GM12878 (cell line): ENCODE measurements around the gene HNRNPA0. TPM values are rescaled to one million over a fixed set of nuclear protein-coding genes. Genes with fewer than 3 reads are reported as not detected.

Experiments used
- ATAC-seq: fragments of 200-7000 bp; cut with Tn5 transposase; 3 replicates; pipeline ENCODE4 v1.9.1; 2020; ENCODE audit warnings: mild to moderate bottlenecking, moderate library complexity
- BruUV-seq: library from RNA; stranded (reverse); fragments of 400-500 nt; replicated peaks from 2 replicates; lab custom pipeline; 2021; lab: Mats Ljungman, UMichigan
- CTCF ChIA-PET: fragments of 300-600 bp; sonication (Branson Sonifier 250); formaldehyde crosslinking; extraction: SDS; loops from one replicate; lab custom pipeline; 2021; ENCODE audit warnings: inconsistent platforms; lab: Yijun Ruan, JAX
- POLR2A ChIA-PET: fragments of 350-600 bp; formaldehyde crosslinking; extraction: SDS; loops from one replicate; lab custom pipeline; 2021; ENCODE audit warnings: inconsistent platforms; lab: Charles Lee
- RAD21 ChIA-PET: fragments of 300-600 bp; sonication (Branson Sonifier 250); formaldehyde crosslinking; loops from one replicate; lab custom pipeline; 2023; ENCODE audit warnings: antibody characterized with exemption; ENCODE audit not compliant: unreplicated experiment; lab: Charles Lee
- SMC1A ChIA-PET: fragments of 300-600 bp; sonication (Branson Sonifier 250); formaldehyde crosslinking; loops from one replicate; lab custom pipeline; 2023; ENCODE audit not compliant: unreplicated experiment, uncharacterized antibody; lab: Charles Lee
- DNase-seq: peaks from one replicate; pipeline ENCODE4 v3.0.0-alpha.2; 2011; ENCODE audit warnings: low read depth, low spot score
- FAIRE-seq: peaks from 3 replicates; lab custom pipeline; 2011; peaks lifted over from hg19 to GRCh38; lab: Jason Lieb, UNC
- H2AFZ ChIP-seq: 2 replicates; pipeline ENCODE4 v1.6.0; 2011; ENCODE audit warnings: low read depth, low read length, control low read depth; ENCODE audit not compliant: control insufficient read depth
- H3K27ac ChIP-seq: 2 replicates; pipeline ENCODE4 v1.5.1; 2011; ENCODE audit warnings: control low read depth; ENCODE audit not compliant: control insufficient read depth, insufficient read depth
- H3K27me3 ChIP-seq, 2 experiments: replicated peaks in 1 of 2; 2 replicates each; pipeline versions ENCODE4 v1.6.0 to v1.6.1; 2011; ENCODE audit warnings: low read length in 1 of 2; ENCODE audit not compliant: control insufficient read depth in 2 of 2, insufficient read depth in 2 of 2
- H3K36me3 ChIP-seq, 2 experiments: 2 replicates each; pipeline ENCODE4 v1.5.1; 2011; ENCODE audit warnings: low read length in 1 of 2; ENCODE audit not compliant: control insufficient read depth in 2 of 2, insufficient read depth in 2 of 2
- H3K4me1 ChIP-seq: 2 replicates; pipeline ENCODE4 v1.6.1; 2011; ENCODE audit warnings: mild to moderate bottlenecking, low read length, moderate library complexity, mixed read lengths; ENCODE audit not compliant: control insufficient read depth, insufficient read depth
- H3K4me2 ChIP-seq: 2 replicates; pipeline ENCODE4 v1.6.0; 2011; ENCODE audit warnings: control low read depth; ENCODE audit not compliant: control insufficient read depth, insufficient read depth
- H3K4me3 ChIP-seq: fragments of 200-600 bp; sonication (generic); 2 replicates; pipeline ENCODE4 v1.5.1; 2016
- H3K79me2 ChIP-seq: 2 replicates; pipeline ENCODE4 v1.6.0; 2011; ENCODE audit warnings: low read length; ENCODE audit not compliant: control insufficient read depth, insufficient read depth
- H3K9ac ChIP-seq: 2 replicates; pipeline ENCODE4 v1.8.0; 2011; ENCODE audit warnings: low read length, control low read depth, mixed read lengths; ENCODE audit not compliant: control insufficient read depth, insufficient read depth
- H3K9me3 ChIP-seq: replicated peaks from 3 replicates; pipeline ENCODE4 v1.5.1; 2011; ENCODE audit warnings: mild to moderate bottlenecking, low read length; ENCODE audit not compliant: control insufficient read depth, insufficient read depth
- H4K20me1 ChIP-seq: 2 replicates; pipeline ENCODE4 v1.6.0; 2011; ENCODE audit not compliant: control insufficient read depth, insufficient read depth
- CEBPB ChIP-seq, 2 experiments: fragments of 150-350 bp in 1 of 2; IDR thresholded peaks; 2 replicates each; pipeline ENCODE4 v1.6.1; 2012 to 2014; ENCODE audit warnings: low read depth in 2 of 2, low read length in 2 of 2, borderline replicate concordance in 1 of 2, inconsistent platforms in 1 of 2
- CHD2 ChIP-seq: IDR thresholded peaks from 2 replicates; pipeline ENCODE4 v1.6.1; 2011; ENCODE audit warnings: low read depth, low read length, improper control_type of control experiment, borderline replicate concordance
- ETV6 ChIP-seq, 2 experiments: fragments of 450-650 bp in 1 of 2; IDR thresholded peaks in 1 of 2; conservative IDR thresholded peaks in 1 of 2; 2 replicates each; pipeline ENCODE4 v1.6.1; 2014; ENCODE audit warnings: antibody characterized with exemption in 1 of 2, borderline replicate concordance in 1 of 2, low read depth in 1 of 2, mild to moderate bottlenecking in 1 of 2, moderate library complexity in 1 of 2
- LARP7 ChIP-seq: fragments of 450-650 bp; IDR thresholded peaks from 2 replicates; pipeline ENCODE4 v1.6.1; 2017; ENCODE audit warnings: mild to moderate bottlenecking
- MEF2A ChIP-seq: IDR thresholded peaks from 2 replicates; pipeline ENCODE4 v1.6.1; 2011; ENCODE audit warnings: low read depth, mild to moderate bottlenecking, low read length, moderate library complexity; ENCODE audit not compliant: insufficient read depth
- NR2F1 ChIP-seq: fragments of 450-650 bp; conservative IDR thresholded peaks from 2 replicates; pipeline ENCODE4 v1.6.1; 2017; ENCODE audit warnings: mild to moderate bottlenecking
- SPI1 ChIP-seq: IDR thresholded peaks from 2 replicates; pipeline ENCODE4 v1.6.1; 2011; ENCODE audit warnings: low read depth, mild to moderate bottlenecking, low read length, moderate library complexity, borderline replicate concordance; ENCODE audit not compliant: insufficient read depth
- SREBF1 ChIP-seq: IDR thresholded peaks from 2 replicates; pipeline ENCODE4 v1.6.1; 2012; ENCODE audit warnings: mild to moderate bottlenecking, low read length
- WRNIP1 ChIP-seq: IDR thresholded peaks from 2 replicates; pipeline ENCODE4 v1.6.1; 2011; ENCODE audit warnings: low read depth, low read length, improper control_type of control experiment, borderline replicate concordance
- WGBS: methylation state at CpG from one replicate; pipeline ENCODE4 v1.1.6; 2016; ENCODE audit warnings: low lambda C conversion rate; ENCODE audit not compliant: insufficient replicate concordance, insufficient coverage; ENCODE audit errors: missing lambda C conversion rate; 5-methylcytosine and 5-hydroxymethylcytosine counted together
- in situ Hi-C: fragments of 300-500 bp; cut with MboI; formaldehyde crosslinking; loops from 9 replicates; pipeline ENCODE4 v1.14.3; 2018; ENCODE audit warnings: mixed read lengths
- intact Hi-C: fragments of 100-400 bp; cut with micrococcal nuclease; formaldehyde crosslinking; loops from one replicate; pipeline ENCODE4 v1.14.2; 2022; ENCODE audit not compliant: unreplicated experiment
- polyA plus RNA-seq, 11 experiments: library from polyadenylated mRNA; depleted of rRNA in 4 of 11; unstranded in 6 of 11; stranded (reverse) in 5 of 11; fragments of >200 nt; fragmentation: Nextera tagmentation in 4 of 11; fragmentation: Illumina TruSeq in 1 of 11; extraction: Ambion mirVana in 4 of 11; extraction: Trizol in 1 of 11; gene quantifications; 1 replicate in 1 of 11; 2 replicates in 10 of 11; pipeline versions ENCODE4 v1.2.1 to v1.2.3, GENCODE V29; 2011 to 2016; ENCODE audit warnings: inconsistent platforms in 2 of 11, missing spikeins in 2 of 11, low read depth in 1 of 11
- total RNA-seq, 4 experiments: library from RNA; depleted of rRNA in 3 of 4; stranded (reverse); fragments of >200 nt in 3 of 4; fragmentation: Illumina TruSeq in 1 of 4; extraction: Trizol in 1 of 4; gene quantifications; 2 replicates each; pipeline versions ENCODE4 v1.2.1 to v1.2.3, GENCODE V29; 2013 to 2021
- TF ChIP-seq, protein P1 (sequence below): fragments of 450-650 bp; IDR thresholded peaks from 2 replicates; pipeline ENCODE4 v1.6.1; 2017; ENCODE audit warnings: mild to moderate bottlenecking

HNRNPA0 gene
- total and polyA plus RNA-seq, 10 of the 15 experiments (the other 5 are each of a cell fraction or from before 2014, with no cell fraction given), result 6.3 to 45.0 (median 12.5) TPM

GRCh38 chr5:137747848-137748247 lies 6.3 kb downstream of the HNRNPA0 start:
- Histone ChIP-seq H2AFZ (no peak overlapping the region), H3K9ac (no peak overlapping the region), H3K27ac (no peak overlapping the region), H3K9me3 (no peaks in the 10 kb centered on the region), H4K20me1 (no peaks in the 10 kb centered on the region), H3K4me3 (no peak overlapping the region), H3K27me3 (no peaks in the 10 kb centered on the region), H3K4me2 (no peak overlapping the region), H3K4me1 (peaks cover 15% of the 10 kb centered on the region), H3K79me2 (peaks cover 35% of the 10 kb centered on the region), H3K36me3 (no peaks in the 10 kb centered on the region; a peak in 1 of 4 replicates)
- no peak for TF ChIP-seq ETV6 (conservative IDR thresholded peaks at IDR 0.05 in 1 of 2, IDR thresholded peaks at IDR 0.05 in 1 of 2; ENCODE audit: borderline replicate concordance in 1 of 2, low read depth in 1 of 2)
- TF ChIP-seq CHD2, result no peak
- TF ChIP-seq MEF2A, result no peak
- no peak for TF ChIP-seq NR2F1
- no peak for TF ChIP-seq CEBPB (IDR thresholded peaks at IDR 0.05; ENCODE audit: borderline replicate concordance in 1 of 2, low read depth in 2 of 2, low read length in 2 of 2)
- TF ChIP-seq LARP7, result no peak
- no peak for TF ChIP-seq WRNIP1
- no peak for TF ChIP-seq SREBF1
- no peak for TF ChIP-seq SPI1
- TF ChIP-seq, protein P1, sequence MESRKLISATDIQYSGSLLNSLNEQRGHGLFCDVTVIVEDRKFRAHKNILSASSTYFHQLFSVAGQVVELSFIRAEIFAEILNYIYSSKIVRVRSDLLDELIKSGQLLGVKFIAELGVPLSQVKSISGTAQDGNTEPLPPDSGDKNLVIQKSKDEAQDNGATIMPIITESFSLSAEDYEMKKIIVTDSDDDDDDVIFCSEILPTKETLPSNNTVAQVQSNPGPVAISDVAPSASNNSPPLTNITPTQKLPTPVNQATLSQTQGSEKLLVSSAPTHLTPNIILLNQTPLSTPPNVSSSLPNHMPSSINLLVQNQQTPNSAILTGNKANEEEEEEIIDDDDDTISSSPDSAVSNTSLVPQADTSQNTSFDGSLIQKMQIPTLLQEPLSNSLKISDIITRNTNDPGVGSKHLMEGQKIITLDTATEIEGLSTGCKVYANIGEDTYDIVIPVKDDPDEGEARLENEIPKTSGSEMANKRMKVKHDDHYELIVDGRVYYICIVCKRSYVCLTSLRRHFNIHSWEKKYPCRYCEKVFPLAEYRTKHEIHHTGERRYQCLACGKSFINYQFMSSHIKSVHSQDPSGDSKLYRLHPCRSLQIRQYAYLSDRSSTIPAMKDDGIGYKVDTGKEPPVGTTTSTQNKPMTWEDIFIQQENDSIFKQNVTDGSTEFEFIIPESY, result no peak
- no peak for DNase-seq
- POLR2A ChIA-PET, result no interaction called here
- FAIRE-seq, result no peak
- intact Hi-C loops (no loop called here), in situ Hi-C loops (no loop called here)
- RAD21 ChIA-PET, result no interaction called here
- no TSS peak for BruUV-seq
- SMC1A ChIA-PET, result interaction anchor here (0.5 to 2.3 kb wide), 6 partner anchors 11 to 403 kb away, joined by 3 to 13 read pairs (median 4); no protein-coding TSS in a partner anchor
- WGBS, result 98% methylated on average over 2 of the region's 2 CpGs
- CTCF ChIA-PET, result interaction anchor here (3.0 to 18.4 kb wide), 3 partner anchors 11 to 118 kb away, joined by 14 to 619 read pairs (median 30); partner anchors contain the start of gene KLHL3
- no peak for ATAC-seq
